Measurements from ENCODE around the gene PLCD3.
A peak's percentile ranks its signal among the peaks of the same experiment; 100 is the strongest.

Gene PLCD3

DNA sequence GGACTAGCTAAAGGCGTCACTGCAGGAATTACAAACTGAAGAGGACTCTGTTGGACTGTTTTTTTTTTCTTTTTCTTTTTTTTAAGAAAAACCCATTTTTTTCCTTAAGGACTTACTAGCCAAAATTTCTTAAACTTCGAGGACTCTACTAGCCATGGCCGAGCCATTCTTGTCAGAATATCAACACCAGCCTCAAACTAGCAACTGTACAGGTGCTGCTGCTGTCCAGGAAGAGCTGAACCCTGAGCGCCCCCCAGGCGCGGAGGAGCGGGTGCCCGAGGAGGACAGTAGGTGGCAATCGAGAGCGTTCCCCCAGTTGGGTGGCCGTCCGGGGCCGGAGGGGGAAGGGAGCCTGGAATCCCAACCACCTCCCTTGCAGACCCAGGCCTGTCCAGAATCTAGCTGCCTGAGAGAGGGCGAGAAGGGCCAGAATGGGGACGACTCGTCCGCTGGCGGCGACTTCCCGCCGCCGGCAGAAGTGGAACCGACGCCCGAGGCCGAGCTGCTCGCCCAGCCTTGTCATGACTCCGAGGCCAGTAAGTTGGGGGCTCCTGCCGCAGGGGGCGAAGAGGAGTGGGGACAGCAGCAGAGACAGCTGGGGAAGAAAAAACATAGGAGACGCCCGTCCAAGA is 16.8 kb upstream of the PLCD3 start:
- peak; percentile 63 for DNase-seq

DNA sequence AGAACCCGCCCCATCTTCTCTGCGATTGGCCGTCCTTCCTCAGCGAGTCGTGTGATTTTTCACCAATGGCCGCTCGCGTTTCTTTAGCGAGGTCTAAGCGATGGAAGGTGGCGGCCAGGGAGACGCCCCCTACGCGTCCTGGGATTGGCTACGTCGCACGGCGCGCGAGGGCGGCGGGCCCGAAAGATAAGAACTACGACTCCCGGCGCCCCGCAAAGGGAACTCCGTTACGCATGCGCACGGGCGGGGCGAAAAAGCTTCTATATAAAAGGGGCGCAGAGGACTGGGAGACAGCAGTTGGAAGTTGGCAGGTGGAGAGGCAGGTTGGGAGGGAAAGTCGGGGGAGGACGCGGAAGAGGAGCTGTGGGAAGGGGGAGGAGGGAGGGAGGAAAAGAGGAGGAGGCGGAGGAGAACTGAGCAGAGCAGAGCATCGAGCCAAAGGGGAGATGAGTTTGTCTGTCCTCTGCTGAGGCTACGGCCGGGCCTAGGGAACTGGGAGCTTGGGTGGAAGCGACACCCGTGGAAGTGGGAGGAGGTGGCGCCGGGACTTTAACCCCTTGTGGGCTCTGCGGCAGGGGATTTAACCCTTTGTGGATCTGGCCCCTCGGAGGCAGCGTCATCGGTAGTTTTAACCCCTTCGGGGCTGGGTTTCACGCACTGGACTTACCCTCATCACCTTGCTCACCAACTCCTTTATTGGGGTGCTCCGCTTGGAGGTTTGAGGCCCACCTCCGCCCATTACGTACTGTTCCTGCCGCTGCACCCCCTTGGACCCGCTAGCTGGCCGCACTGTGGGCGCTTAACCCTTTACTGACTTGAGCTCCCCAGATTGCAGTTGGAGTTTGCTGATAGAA is 16.1 kb upstream of the PLCD3 start, which contains the start of gene HEXIM1:
TSS of gene HEXIM1 (plus strand) at position 293 of the 854 bp plus-strand sequence. CDS start 716 bp downstream, outside the sequence.
- DNase-seq, result peak; percentile 99

DNA sequence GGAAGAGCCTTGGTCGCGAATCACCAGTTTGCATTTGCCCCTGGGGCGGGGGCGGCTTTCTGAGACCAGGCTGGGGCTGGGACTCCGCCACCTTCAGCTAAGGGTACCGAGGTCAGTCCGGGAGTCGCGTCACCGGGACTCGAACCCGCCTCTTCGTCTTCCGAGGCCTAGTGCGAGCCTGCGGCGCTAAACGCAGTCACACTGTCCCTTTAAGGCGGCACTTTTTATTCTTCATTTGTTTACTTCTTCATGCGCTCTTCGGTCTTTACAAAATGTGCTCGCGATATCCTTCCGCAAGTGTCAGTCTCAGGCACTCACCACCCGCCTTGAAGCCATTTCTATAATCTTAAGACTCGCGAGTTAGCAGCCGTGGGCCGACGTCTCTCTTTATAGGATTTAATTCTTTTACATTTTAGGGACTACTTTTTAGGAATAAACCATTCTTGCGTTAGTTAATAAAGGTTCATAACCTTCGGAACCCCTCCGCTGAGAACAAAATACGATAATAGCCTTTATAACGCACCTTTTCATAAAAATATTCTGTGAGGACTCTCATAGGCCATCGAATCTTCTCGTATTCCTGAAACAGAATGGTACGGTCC is 15.4 kb upstream of the PLCD3 start:
- DNase-seq, result peak; percentile 60

DNA sequence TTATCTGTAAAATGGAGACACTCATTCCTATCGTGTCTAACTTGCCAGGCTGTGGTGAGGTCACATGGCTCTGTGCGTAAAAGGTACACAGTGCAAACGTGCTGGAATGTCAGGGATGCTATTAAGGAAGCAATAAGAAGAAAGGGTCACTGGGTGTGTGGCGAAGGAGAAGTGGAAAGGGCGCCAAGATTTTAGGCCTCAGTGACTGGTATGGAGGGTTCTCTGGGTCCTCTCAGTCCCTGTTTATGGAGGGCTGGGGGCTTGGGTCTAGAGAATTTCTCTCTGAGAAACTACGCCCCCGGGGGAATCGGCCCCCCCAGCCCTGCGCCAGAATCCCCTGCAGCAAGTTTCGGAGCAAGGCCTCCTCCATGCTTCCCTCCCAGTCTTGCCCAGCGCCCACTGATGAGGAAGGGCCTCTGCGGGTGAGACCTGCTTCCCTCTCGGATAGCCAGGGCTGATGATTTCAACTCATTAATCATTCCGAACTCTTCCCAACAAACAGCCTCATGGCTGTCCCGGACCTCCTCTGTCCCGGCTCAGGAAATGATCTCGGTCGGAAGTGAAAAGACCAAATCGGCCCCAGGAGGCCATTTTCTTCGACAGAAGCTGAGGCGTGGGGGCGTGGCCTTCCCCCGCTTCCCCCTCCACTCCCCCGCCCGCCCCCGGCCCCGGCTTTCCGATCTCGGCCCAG is 14.7 kb upstream of the PLCD3 start:
- no peak for DNase-seq

DNA sequence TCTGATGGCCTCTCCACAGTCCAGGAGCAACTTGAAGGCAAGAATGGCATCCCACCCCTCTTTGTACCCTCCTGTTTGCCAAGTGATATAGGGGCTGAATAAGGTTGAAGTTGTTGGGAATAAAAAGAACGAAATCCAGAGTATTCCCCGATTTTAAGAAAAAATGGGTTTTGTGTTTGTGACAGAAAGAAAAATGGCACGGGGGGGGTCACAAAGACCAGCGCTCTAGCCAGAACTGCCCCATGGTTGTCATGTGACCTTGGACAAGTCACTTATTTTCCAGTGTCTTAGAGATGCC is 14.2 kb upstream of the PLCD3 start:
- no peak for DNase-seq

DNA sequence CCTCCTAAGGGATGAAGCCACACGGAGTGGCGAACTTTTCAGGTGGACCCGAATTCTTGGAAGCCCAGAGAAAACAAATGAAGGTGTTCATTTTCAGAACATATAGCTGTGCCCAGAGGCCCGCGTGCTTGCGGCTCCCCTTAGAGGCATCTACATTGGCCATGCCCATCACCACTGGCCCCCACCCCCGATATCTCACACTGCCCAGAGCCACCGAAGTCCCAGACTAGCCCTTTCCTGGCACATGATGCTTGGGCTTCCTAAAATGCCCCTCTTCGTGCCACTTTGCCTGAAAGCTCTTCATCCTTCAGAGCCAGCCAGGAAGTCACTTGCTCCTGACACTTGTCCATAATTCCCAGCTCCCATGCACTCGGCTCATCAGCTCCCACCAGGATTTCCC is 13.9 kb upstream of the PLCD3 start:
- DNase-seq, result no peak

DNA sequence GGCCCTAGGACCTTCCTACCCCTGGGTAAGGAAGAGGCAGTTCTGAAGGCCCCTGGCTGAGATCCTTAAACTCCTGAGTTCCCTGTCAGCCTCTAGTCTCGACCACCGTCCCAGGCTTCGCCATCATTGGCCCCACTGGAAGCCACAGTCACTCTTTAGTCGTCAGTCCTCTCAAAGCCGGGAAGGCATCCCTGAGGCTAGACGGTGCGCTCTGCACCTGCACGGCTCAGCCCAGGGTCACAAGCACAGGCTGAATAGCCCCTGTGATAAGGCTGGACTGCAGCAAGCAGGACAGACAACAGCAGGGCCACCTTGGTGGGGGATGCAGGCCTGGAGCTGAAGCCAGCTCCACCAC is 12.7 kb upstream of the PLCD3 start:
- no peak for DNase-seq

DNA sequence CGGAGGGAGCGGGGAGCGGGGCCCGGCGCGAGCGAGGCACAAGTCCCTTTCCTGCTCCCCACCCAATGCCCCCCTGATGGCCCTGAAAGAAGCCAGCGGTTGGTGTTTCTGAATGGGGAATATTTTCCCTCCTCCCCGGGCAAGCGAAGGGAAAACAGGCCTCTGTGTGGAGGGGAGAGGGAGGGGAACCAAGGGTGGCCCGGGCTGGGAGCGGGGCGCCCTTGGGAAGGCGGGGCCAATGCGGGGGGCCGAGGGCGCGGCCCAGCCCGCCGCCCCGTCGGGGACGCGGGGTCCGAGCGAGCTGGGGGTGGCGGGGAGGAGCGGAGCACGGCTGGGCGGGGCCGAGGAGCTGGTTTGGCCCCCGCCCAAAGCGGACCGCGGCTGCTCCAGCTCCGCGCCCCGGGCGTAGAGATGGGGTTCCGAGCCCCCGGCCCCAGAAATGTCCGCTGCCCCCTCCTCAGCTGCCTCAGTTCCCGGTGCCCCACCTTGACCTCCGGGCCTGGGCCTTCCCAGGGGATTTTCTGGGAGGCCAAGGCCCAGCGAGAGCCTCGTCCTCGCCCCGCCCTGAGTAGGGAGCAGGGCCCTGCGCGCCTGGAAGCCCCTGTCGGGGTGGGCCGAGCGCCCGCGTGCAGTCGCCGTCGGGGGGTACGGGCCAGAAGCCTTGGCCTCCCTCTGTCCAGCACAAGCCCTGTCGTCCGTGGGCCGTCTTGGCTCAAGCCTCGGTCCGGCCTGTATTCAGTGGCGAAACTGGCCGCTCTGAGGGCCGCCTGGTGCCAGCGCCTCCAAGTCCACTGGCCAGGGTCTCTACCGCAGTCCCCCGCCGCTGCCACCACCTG is 12.1 kb upstream of the PLCD3 start:
- DNase-seq, result no peak

DNA sequence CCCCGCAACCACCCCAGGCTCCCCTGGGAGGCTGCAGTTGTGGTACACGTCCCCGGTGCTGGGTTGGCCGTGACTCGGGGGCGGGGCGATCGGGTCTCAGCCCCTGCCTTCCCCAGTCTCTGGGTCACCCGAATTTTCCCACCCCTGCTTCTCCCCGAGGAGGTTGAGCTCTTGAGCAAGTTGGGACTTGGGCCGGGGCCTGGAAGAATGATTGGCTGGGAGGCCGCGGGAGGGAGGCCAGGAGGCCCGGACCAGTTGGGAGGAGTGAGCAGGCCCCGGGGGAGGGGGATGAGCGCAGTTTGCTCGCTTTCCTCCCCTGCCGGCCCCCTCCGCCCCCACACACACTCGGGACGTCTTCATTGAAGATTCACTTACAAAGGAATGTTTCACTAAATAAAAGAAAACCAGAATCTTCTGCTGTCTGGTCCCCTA is 11.5 kb upstream of the PLCD3 start:
- DNase-seq, result no peak

DNA sequence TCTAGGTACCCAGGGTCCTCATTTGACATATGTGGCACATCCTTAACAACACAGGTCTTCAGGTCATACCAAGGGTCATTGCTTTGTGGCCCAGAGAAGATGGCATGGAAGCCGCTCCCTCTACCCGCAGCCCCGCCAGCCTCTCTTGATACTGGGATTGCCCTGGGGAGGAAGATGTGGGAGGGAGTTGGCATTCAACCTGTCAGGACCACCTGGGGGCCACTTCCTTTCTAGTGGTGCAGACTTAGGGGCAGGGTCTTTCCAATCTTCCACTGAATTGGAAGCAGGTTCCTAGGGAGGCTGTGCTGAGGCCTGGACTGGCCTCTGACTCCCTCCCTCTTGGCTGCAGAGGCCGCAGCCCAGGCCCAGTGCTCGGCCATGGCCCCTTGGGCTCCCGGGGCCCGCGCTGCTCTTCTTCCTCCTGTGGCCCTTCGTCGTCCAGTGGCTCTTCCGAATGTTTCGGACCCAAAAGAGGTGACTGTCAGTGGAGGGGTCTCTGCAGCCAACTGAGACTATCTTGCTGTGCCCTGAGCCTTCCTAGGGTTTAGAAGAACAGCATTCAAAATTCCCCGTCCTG is 10.9 kb upstream of the PLCD3 start:
- no peak for DNase-seq

DNA sequence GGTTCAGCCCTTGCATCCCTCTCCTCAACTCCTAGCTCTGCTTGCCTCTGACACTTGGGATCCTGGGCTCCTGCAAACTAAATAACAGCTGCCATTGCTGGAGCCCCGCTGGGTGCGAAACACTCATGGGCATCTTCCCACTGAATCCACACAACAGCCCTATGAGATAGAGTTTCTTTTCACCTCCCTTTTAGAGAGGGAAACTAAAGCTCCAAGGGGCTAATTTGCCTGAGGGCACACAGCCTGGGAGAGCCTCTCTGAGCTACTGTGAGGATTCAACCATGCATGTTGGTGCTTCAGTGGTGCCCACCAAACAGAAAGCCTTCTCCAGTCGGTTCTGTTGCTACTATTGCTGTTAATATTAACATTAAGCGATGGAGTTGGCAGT is 7.2 kb upstream of the PLCD3 start:
- no peak for DNase-seq

DNA sequence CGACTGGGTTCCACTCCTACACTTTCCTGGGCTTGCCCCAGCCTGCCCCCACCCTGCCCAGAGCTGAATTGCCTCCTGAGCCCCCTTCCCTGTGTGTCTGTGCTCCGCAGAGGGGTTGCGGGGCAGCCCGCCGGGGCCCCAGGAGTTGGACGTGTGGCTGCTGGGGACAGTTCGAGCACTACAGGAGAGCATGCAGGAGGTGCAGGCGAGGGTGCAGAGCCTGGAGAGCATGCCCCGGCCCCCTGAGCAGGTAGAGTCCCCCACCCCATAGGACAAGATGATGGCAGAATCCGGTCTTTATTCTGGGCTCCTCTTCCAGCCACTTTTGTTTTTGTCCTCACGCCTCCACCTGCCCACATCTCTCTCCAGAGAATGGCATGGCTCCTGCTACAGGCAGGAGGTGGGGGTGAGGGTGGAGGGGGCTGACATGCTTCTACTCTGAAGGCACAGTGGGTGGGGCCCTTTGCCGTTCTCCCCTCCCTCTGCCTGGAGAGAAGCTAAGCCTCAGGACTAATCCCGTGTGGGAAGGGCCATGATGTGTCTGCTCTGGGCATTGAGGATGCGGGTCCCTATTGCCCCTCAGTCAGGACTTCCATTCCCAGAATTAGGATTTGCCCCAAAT is 6.7 kb upstream of the PLCD3 start:
- DNase-seq, result no peak

DNA sequence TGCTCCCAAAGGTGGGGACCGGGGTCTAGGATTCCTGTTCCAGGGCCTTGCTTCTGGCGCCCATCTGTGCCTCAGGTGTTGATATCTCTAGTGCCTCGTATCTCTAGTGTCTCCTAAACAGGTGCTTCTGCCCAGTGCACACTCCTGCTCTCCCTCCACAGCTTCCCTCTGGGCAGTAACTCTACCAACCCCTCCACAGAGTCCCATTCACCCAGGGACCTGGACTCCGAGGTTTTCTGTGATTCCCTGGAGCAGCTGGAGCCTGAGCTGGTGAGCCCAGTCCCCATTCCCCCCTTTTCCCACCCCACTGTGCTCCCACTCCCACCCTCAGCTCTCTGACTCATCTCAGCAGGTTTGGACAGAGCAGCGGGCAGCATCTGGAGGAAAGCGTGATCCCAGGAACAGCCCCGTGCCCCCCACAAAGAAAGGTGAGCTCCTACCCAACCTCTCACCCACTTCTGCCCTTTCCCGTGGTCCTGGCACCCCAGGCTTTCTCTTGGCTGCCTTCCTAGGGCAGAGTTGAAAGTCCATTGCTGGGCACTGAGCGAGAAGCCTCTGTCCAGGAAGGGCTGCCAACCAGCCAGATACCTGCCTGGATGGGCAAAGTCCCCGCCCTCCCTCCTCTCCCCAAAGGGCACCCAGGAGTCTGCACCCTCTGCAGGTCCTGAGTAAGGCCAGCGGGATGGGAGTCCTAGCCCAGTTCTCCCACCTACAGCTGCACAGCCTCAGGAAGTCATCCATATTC is 5.4 kb upstream of the PLCD3 start:
- no peak for DNase-seq

DNA sequence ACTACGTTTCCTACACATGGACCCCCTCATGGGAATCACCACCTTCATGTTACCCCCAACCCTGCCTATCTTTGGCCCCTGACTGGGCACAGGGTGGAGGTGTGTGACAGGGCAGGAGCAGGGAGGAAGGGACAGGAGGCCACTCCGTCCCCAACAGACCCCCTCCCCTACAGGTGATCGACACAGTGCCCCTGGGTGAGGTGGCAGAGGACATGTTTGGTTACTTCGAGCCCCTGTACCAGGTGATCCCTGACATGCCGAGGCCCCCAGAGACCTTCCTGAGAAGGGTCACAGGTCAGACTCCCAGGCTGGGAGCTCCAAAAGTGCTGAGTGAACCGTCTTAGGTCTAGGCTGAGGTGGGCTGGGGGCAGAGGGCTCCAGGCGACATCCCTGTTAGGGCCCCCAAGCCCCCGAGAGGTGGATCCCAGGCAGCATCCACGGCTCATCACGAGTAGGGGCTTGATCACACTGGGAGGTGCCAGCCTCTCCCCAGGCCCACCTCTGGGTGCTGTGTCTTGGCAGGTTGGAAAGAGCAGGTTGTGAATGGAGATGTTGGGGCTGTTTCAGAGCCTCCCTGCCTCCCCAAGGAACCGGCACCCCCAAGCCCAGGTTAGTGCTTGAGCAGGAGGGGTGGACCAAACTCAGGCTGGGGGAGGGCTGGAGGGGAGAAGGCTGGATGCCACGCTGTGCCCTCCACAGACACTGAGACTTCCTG is 4.7 kb upstream of the PLCD3 start:
- no peak for DNase-seq

DNA sequence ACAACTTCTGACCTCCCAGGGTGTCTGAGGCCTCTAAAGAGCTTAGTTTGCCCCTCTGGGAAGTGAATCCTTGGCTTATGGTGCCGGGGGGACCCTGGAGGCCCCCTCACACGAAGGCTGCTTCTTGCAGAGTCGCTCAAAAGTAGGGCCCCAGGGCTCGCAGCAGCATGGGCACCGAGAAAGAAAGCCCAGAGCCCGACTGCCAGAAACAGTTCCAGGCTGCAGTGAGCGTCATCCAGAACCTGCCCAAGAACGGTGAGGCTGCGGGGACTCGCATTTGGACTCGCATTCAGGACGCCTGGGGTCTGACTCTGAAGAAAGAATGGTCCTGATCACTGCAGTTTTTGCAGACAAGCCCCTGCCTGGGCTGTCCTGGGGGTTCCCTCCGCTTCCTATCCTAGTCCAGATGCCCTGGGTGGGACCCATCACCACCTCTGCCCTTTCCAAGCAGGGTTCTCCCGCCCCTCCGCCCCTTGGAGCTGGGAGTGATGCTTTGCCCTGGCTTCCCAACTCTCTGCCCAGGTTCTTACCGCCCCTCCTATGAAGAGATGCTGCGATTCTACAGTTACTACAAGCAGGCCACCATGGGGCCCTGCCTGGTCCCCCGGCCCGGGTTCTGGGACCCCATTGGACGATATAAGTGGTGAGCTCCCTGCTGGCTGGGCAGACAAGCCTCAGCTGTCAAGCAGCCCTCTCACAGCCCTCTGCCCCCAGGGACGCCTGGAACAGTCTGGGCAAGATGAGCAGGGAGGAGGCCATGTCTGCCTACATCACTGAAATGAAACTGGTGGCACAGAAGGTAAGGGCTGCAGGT is 3.9 kb upstream of the PLCD3 start:
- DNase-seq, result no peak

DNA sequence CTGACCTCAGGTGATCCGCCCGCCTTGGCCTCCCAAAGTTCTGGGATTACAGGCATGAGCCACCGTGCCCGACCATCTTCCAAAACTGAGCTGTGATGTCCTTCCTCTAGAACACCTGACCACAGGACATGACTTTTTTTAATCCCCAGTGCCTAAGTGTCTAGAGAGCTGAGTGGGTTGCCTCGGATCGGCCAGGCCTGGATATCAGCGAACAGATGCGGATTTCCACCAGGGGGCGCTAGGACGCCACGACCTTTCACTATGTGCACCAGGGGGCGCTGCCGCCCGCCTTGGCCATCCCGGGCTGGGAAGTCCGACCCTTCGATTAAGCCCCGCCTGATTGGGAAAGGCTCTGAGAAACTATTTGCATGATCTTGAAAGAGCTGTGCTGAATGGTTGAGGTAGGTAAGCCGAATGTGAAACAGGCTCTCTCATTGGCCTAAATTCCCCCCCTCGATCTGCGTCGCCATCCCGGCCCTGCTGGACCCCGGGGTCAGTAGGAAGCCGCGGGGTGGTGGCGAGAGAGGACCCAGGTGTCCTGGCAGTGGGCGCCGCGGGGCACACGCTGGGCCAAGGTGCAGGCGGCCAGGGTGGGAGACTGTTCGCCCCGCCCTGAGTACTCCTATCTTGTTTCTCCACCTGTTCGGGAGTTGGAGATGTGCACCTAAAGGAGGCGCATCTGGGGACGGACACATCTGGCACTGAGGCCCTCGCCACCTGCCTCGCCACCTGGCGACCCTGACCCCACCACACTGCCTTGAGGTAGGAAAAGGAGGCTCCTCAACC is 3.1 kb upstream of the PLCD3 start, which contains the start of gene ACBD4:
TSS of gene ACBD4 (plus strand) at position 496 of the 786 bp plus-strand sequence. CDS start 458 bp downstream, outside the sequence.
- DNase-seq, result peak; percentile 97

DNA sequence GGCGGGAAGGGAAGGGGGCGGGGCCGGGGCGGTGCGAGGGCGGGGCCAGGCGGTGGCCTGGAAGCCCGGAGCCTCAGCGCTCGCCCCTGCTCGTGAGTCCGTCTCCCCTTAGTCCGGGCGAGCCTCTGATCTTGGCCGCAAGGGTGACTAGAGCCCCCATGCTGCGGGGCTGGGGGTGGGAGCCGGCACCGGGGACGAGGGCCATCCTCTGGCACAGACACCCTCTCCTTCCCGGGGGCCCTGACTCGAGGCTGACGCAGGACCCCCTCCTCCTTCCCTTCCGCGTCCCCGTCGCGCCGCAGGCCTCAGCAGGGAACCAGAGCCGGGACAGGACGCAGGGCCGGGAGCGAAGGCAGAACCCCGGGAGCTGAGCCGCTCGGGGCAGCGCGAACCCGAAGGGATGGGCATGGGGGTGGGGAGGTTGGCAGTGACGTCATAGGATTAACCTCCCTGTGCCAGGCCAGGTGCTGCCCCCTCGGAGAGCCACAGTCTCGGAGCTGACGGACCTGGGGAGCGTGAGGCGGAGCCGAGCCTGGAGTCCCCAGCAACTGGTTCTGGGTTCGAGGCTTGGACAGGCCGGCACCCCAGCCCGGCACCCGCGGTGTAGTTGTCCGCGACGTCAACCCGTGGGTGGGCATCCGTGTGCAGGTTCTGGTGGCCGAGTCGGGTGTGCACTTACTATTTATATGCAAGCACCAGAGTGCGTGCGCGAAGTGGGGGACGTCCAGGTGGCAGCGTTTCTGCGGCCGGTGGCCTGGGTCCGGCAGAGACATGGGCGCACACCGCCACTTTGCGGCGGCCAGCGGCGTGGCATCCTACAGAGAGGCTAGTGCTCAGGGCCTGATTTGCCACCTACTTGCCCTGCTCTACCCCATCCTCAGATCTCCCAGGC is 503 bp upstream of the PLCD3 start:
- DNase-seq, result peak; percentile 76
